Left lung (tissue), 10 donors: ENCODE data around the gene ADAMTS6. TPM values are rescaled to one million over a fixed set of nuclear protein-coding genes. Genes with fewer than 3 reads are reported as not detected.

ENCODE experiments used
- ATAC-seq: fragments of 200-7000 bp; cut with Tn5 transposase; one replicate; pipeline ENCODE4 v1.9.1; 2020; ENCODE audit warnings: moderate library complexity
- DNase-seq, 4 donors: peaks; one replicate each; pipeline ENCODE4 v3.0.0-alpha.2; 2013 to 2020
- H3K27ac ChIP-seq, 2 donors: fragments of 200-600 bp; sonication (generic) in 1 of 2; one replicate each; pipeline versions ENCODE4 v1.5.0 to v1.8.0; 2020 to 2021
- H3K27me3 ChIP-seq, 2 donors: fragments of 200-600 bp; sonication (generic) in 1 of 2; one replicate each; pipeline versions ENCODE4 v1.5.0 to v1.8.0; 2020 to 2021
- H3K36me3 ChIP-seq, 2 donors: fragments of 200-600 bp; sonication (generic) in 1 of 2; one replicate each; pipeline versions ENCODE4 v1.5.0 to v1.8.0; 2020 to 2021
- H3K4me1 ChIP-seq, 2 donors: fragments of 200-600 bp; one replicate each; pipeline ENCODE4 v1.8.0; 2021
- H3K4me3 ChIP-seq, 2 donors: fragments of 200-600 bp; sonication (generic) in 1 of 2; one replicate each; pipeline versions ENCODE4 v1.5.0 to v1.8.0; 2020 to 2021; ENCODE audit warnings: mild to moderate bottlenecking in 1 of 2
- H3K9me3 ChIP-seq, 2 donors: fragments of 200-600 bp; sonication (generic) in 1 of 2; one replicate each; pipeline versions ENCODE4 v1.5.0 to v1.8.0; 2020 to 2021
- intact Hi-C, 2 donors: fragments of 100-400 bp; cut with DNase I; formaldehyde crosslinking; loops; one replicate each; pipeline versions ENCODE4 v1.11.2 to v1.14.2; 2022
- polyA plus RNA-seq, 6 donors: library from polyadenylated mRNA; unstranded; fragments of 120-200 nt; gene quantifications; one replicate each; pipeline ENCODE4 v1.2.1, GENCODE V29; 2013; ENCODE audit not compliant: insufficient read length in 6 of 6
- total RNA-seq, 2 donors: library from RNA; stranded (reverse); fragmentation: NEBNext Ultra II Directional; extraction: Animal tissue kit (Norgen Biotek cat#: 25700); gene quantifications; one replicate each; pipeline ENCODE4 v1.2.1, GENCODE V29; 2021
- TF ChIP-seq, protein P1 (sequence below), 2 donors: fragments of 200-600 bp; sonication (generic) in 1 of 2; IDR thresholded peaks; one replicate each; pipeline versions ENCODE4 v1.5.0 to v1.8.0; 2021; ENCODE audit warnings: antibody characterized with exemption in 2 of 2
- donor health status: DM: no; HTN: yes; CAD: no.
- donor health status: DM: no; HTN: no; CAD: no.

Gene ADAMTS6
- total and polyA plus RNA-seq, 8 donors, result 5.8 to 27.2 (median 11.2) TPM

- DNase-seq (no peak), ATAC-seq (no peak)
- Histone ChIP-seq H3K27me3 (no peaks in the 10 kb centered on the region), H3K27ac (no peak overlapping the region), H3K4me1 (no peaks in the 10 kb centered on the region), H3K4me3 (no peak overlapping the region), H3K9me3 (no peaks in the 10 kb centered on the region), H3K36me3 (no peaks in the 10 kb centered on the region)
- TF ChIP-seq, protein P1, sequence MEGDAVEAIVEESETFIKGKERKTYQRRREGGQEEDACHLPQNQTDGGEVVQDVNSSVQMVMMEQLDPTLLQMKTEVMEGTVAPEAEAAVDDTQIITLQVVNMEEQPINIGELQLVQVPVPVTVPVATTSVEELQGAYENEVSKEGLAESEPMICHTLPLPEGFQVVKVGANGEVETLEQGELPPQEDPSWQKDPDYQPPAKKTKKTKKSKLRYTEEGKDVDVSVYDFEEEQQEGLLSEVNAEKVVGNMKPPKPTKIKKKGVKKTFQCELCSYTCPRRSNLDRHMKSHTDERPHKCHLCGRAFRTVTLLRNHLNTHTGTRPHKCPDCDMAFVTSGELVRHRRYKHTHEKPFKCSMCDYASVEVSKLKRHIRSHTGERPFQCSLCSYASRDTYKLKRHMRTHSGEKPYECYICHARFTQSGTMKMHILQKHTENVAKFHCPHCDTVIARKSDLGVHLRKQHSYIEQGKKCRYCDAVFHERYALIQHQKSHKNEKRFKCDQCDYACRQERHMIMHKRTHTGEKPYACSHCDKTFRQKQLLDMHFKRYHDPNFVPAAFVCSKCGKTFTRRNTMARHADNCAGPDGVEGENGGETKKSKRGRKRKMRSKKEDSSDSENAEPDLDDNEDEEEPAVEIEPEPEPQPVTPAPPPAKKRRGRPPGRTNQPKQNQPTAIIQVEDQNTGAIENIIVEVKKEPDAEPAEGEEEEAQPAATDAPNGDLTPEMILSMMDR (IDR thresholded peaks at IDR 0.05), result no peak
- intact Hi-C loops, result no loop called here
Measured at GRCh38 chr5:65149827-65150226, 331.9 kb downstream of the ADAMTS6 start.

DNA sequence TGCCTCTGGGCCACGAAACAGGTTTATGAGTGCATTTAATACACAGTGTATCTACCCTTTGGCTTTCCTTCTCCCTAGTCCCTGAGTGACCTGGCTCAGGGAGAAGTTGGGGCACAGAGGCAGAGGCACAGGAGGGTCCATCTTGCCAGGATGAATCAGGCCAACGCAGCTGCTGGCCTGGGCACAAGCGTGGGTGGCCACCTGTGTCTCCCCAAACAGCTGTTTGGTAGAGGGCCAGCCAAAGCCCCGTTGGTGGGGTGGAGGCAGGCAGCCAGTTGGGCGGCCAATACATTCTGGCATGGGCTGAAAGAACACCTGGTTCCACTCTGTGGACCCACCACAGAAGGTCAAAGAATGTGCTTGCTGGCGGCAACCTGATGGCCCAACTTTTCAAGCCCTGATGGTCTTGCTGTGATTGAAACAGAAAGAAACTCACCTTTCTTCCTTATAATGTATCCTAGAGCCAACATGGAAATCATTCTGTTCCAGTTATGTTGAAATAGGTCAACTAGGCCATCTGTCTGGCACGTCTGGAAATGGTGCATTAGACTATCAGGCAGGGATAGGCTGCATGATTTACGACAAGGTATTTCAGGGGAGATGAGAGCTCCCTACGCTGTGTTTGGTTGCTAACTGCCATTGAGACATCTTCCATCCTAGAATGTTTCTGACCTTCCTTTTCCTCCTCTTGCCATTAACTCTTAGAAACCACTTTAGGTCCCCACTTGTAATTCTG is 337.4 kb downstream of the ADAMTS6 start:
- TF ChIP-seq, protein P1 (IDR thresholded peaks at IDR 0.05), result no peak
- Histone ChIP-seq H3K27me3 (no peaks in the 10 kb centered on the region), H3K36me3 (no peaks in the 10 kb centered on the region), H3K9me3 (no peaks in the 10 kb centered on the region), H3K4me3 (no peak overlapping the region), H3K4me1 (no peaks in the 10 kb centered on the region), H3K27ac (no peak overlapping the region)
- no peak for ATAC-seq
- DNase-seq, result no peak
- intact Hi-C loops, result no loop called here

- ATAC-seq, result no peak
- no peak for DNase-seq
- TF ChIP-seq, protein P1 (IDR thresholded peaks at IDR 0.05), result no peak
- H3K9me3 ChIP-seq, result no peaks in the 10 kb centered on the region
- H3K36me3 ChIP-seq, result no peaks in the 10 kb centered on the region
- no peaks in the 10 kb centered on the region for H3K4me1 ChIP-seq
- H3K27me3 ChIP-seq, result no peaks in the 10 kb centered on the region
- no peak overlapping the region for H3K27ac ChIP-seq
- intact Hi-C loops, result no loop called here
- no peak overlapping the region for H3K4me3 ChIP-seq
Measured at GRCh38 chr5:65142511-65143011, 339.2 kb downstream of the ADAMTS6 start.

DNA sequence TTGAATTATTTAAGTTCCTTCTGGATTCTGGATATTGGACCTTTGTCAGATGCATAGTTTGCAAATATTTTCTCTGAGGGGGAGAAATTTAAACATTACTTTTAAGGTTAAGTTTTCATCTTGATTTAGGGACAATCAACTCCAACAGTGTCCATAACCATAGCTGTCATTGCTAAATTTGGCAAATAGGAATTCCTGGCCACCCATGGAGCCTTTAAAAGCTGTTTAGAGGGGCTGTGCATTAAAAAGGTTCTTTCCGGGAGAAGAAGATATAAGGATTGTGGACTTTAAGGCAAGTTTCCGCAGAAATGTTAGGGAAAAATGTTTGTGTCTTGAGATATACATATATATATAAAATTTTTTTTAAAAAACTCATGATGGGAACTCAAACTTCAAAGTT is 339.7 kb downstream of the ADAMTS6 start:
- H3K4me1 ChIP-seq, result no peaks in the 10 kb centered on the region
- intact Hi-C loops, result no loop called here
- TF ChIP-seq, protein P1 (IDR thresholded peaks at IDR 0.05), result no peak
- no peaks in the 10 kb centered on the region for H3K9me3 ChIP-seq
- H3K27me3 ChIP-seq, result no peaks in the 10 kb centered on the region
- H3K36me3 ChIP-seq, result no peaks in the 10 kb centered on the region
- no peak overlapping the region for H3K4me3 ChIP-seq
- H3K27ac ChIP-seq, result no peak overlapping the region
- no peak for ATAC-seq
- DNase-seq, result no peak

- H3K27me3 ChIP-seq, result no peaks in the 10 kb centered on the region
- ATAC-seq, result no peak
- no peak overlapping the region for H3K4me3 ChIP-seq
- no peaks in the 10 kb centered on the region for H3K9me3 ChIP-seq
- DNase-seq, result no peak
- no peak overlapping the region for H3K27ac ChIP-seq
- no peaks in the 10 kb centered on the region for H3K36me3 ChIP-seq
- H3K4me1 ChIP-seq, result no peaks in the 10 kb centered on the region
- TF ChIP-seq, protein P1 (IDR thresholded peaks at IDR 0.05), result no peak
- intact Hi-C loops, result no loop called here
Measured at GRCh38 chr5:65141493-65141892, 340.2 kb downstream of the ADAMTS6 start.
